CD4-positive, alpha-beta T cell treated with Interleukin-1 beta for 1 hour (primary cell): ENCODE results near the gene SSUH2.

Source experiments
- DNase-seq, 2 donors: peaks; one replicate each; pipeline ENCODE4 v3.0.0-alpha.2; 2020 to 2022

SSUH2 gene

GRCh38 chr3:8578282-8578681 is 66.3 kb downstream of the SSUH2 start:
- no peak for DNase-seq

GRCh38 chr3:8576841-8577571 is 67.6 kb downstream of the SSUH2 start:
- DNase-seq, result no peak

- DNase-seq, result no peak
These were observed 68.2 kb downstream of the SSUH2 start for GRCh38 chr3:8576436-8576835.

- DNase-seq, result no peak
These were observed 69.1 kb downstream of the SSUH2 start for GRCh38 chr3:8575364-8576104.

- no peak for DNase-seq
These were observed 69.8 kb downstream of the SSUH2 start for GRCh38 chr3:8574670-8575322.

- no peak for DNase-seq
These were observed 70.4 kb downstream of the SSUH2 start for GRCh38 chr3:8574040-8574669.

- no peak for DNase-seq
These were observed 71.2 kb downstream of the SSUH2 start for GRCh38 chr3:8573342-8573926.

- peak in 1 of 2 donors; percentile 14 for DNase-seq
These were observed 73.3 kb downstream of the SSUH2 start for GRCh38 chr3:8571256-8571655.
